GM19468 (cell line): ENCODE results near the gene YIF1B.
"Not testable (repeated sequence)": the region's sequence is repeated elsewhere in the genome, so short reads cannot be mapped to it uniquely, and the experiment has no call there.

Source experiments
- ATAC-seq: cut with Tn5 transposase; IDR thresholded peaks from one replicate; pipeline ENCODE4 v1.9.1; 2021; ENCODE audit warnings: mild to moderate bottlenecking, moderate library complexity, moderate number of reproducible peaks; ENCODE audit not compliant: unreplicated experiment; ENCODE audit errors: extremely low read depth

YIF1B gene, protein sequence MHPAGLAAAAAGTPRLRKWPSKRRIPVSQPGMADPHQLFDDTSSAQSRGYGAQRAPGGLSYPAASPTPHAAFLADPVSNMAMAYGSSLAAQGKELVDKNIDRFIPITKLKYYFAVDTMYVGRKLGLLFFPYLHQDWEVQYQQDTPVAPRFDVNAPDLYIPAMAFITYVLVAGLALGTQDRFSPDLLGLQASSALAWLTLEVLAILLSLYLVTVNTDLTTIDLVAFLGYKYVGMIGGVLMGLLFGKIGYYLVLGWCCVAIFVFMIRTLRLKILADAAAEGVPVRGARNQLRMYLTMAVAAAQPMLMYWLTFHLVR

GRCh38 chr19:38315657-38316476 is at the start of gene YIF1B:
TSS of gene YIF1B (minus strand) at chr19:38315947. CDS start at chr19:38315917, 30 bp downstream.
- peak; percentile 85 for ATAC-seq

DNA sequence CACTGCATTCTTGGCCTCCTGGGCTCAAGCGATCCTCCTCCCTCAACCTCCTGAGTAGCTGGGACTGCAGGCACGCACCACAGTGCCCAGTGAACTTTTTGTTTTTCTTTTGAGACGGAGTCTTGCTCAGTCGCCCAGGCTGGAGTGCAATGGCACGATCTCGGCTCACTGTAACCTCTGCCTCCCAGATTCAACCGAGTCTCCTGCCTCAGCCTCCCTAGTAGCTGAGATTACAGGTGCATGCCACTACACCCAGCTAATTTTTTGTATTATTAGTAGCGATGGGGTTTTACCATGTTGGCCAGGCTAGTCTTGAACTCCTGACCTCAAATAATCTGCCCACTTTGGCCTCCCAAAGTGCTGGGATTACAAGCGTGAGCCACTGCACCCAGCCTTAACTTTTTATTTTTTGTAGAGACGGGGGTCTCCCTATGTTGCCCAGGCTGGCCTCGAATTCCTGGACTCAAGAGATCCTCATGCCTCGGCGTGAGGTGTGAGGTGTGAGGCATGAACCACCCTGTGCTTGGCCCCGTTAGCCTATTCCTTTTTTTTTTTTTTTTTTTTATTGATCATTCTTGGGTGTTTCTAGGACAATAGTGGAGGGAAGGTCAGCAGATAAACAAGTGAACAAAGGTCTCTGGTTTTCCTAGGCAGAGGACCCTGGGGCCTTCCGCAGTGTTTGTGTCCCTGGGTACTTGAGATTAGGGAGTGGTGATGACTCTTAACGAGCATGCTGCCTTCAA is 47.4 kb upstream of the YIF1B start:
- ATAC-seq: not testable (repeated sequence)

DNA sequence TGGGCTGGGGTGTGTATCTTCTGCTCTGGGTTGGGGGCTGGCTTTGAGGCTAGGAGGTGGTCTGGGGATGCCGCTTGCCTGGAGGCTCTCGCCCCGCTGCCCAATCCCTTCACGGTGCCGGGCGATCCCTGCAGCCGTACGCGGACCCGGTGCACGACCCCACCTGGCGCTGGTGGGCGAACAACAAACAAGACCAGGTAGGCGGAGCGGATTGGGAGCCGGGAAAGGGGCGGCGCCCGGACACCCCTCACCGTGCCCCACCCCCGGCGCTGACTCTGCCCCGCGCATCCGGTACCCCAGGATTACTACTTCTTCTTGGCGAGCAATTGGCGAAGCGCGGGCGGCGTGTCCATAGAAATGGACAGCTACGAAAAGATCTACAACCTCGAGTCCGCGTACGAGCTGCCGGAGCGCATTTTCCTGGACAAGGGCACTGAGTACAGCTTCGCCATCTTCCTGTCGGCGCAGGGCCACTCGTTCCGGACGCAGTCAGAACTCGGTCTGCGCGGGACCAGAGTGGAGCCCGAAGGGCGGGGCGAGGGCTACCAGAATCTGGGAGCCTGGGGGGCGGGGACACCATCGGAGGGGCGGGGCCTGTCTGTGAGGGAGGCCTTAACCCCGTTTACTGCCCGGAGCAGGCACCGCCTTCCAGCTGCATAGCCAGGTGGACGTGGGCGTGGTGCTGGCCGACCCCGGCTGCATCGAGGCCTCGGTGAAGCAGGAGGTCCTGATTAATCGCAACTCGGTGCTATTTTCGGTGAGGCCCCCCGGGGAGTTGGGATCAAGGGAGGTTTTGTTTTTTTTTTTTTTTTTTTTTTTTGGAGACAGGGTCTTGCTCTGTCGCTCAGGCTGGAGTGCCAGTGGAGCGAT is 46.6 kb upstream of the YIF1B start:
- no peak for ATAC-seq

DNA sequence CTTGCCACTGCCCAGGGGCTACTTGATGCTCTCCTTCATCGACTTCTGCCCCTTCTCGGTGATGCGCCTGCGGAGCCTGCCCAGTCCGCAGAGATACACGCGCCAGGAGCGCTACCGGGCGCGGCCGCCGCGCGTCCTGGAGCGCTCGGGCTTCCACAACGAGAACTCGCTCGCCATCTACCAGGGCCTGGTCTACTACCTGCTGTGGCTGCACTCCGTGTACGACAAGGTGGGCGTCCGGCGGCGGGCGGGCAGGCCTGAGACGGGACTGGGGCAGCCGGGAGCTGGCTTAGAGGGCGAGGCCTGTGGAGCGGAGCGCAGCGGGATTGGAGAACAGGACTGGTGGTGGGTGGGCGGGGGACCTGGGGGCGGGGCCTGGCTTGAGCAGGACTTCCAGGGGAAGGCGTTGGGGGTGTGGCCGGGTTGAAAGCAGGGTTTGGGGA is 45.9 kb upstream of the YIF1B start:
- ATAC-seq: no peak

DNA sequence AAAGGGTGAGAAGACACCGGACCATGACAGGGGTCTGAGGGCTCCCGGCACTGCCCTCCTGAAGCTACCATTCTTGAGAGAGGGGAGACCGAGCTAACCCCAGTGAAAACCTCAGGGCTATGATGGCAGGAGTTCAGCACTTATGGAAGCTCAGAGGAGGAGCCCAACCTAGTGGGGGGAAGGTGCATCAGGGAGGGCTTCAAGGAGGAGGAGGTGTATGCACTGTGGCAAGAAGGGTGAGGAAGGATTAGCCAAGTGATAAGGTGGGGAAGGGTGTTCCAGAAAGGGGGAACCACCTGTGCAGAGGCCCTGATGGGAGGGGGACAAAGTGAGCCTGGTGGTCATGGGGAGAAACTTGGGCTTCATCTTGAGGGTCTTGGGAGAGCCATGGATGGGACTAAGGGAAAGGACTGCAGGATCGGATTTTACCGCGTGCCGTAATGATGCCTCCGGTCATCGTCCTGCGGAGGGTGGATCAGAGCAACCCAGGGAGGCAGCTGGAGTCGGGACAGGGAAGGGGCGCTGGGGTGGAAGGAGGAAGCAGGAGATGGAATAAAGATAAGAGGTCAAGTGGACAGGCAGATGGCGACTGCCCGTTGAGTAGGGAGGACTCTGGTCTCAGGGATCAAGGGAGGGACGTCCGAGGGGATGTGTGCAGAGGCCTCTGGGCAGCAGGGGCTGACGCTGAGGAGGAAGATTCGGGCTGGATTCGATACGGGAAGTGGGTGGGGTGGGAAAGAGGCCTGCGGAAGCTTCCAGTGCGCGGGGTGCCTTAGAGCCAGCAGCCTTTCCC is 45.3 kb upstream of the YIF1B start:
- no peak for ATAC-seq

DNA sequence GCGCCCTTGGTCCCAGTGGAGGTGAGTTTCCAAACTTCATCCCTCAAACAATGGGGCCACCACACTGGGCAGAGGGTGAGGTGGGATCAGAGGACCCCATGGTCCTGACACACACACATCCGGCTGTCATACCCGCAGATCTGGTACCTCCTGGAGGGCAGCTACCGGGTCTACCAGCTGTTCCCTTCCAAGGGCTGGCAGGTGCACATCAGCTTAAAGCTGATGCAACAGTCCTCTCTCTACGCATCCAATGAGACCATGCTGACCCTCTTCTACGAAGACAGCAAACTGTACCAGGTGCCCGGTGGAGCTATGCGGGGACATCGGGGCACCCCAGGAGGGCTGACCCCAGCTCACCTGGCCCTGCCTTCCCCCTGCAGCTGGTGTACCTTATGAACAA is 44.6 kb upstream of the YIF1B start:
- no peak for ATAC-seq

DNA sequence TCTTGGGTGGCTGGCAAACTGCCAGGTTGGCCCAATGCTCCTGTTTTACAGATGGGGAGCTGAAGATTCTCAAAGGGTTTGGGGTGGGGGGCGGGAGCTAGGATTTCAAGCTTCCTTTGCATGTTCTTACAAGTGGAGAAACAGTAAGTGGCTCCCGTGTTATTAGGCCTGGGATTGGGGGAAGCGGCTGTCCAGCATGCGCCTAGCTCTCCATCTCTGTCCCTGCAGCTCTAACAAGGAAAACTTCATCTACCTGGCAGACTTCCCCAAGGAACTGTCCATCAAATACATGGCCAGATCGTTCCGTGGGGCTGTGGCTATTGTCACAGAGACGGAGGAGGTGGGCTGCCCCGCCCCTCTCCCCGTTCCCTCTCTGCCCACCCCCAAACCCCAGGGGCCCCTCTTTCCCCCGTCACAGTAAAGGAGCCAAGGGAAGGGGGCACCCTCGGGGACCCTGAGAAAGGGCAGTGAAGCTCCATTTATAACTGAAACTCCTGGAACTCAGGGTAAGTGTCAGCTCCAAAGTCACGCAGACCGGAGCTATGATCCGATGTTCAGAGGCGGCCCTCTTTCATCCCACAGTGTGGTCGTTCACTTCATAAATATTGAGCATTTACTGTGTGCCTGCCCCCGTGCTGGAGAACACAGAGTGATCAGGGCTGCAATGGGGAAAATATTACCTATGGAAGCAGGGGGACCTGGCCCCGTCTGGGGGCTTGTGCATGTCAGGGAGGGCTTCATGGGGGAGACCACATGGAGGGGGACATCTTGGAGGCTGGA is 43.7 kb upstream of the YIF1B start:
- ATAC-seq: no peak

GRCh38 chr19:38358071-38358470 is 42.3 kb upstream of the YIF1B start:
- ATAC-seq: no peak

GRCh38 chr19:38355728-38356725 is 40.3 kb upstream of the YIF1B start:
- ATAC-seq: no peak

- ATAC-seq: no peak
These were observed 36.9 kb upstream of the YIF1B start for GRCh38 chr19:38352611-38353010.

- no peak for ATAC-seq
These were observed 36.2 kb upstream of the YIF1B start for GRCh38 chr19:38351865-38352395.

DNA sequence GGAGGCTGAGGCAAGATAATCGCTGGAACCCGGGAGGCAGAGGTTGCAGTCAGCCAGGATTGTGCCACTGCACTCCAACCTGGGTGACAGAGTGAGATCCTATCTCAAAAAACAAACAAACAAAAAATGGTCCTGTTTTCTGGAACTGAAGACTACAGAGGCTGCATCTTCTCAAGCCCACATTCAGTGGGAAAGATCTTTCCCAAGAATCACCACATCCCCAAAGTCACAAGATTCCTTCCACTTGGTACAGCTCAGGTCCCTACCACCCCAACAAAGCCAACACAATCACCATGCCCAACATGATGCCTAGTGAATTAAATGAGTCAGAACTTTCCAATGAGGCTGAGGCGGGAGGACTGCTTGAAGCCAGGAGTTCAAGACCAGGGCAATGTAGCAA is 35.1 kb upstream of the YIF1B start:
- no peak for ATAC-seq

- ATAC-seq: no peak
These were observed 31.1 kb upstream of the YIF1B start for GRCh38 chr19:38346837-38347236.

- ATAC-seq: no peak
These were observed 25.2 kb upstream of the YIF1B start for GRCh38 chr19:38340927-38341326.

- not testable (repeated sequence) for ATAC-seq
These were observed 23.3 kb upstream of the YIF1B start for GRCh38 chr19:38339011-38339410.

GRCh38 chr19:38337360-38337653 is 21.6 kb upstream of the YIF1B start:
- no peak for ATAC-seq
